ENCODE data around the gene DQX1. TPM values are rescaled to one million over a fixed set of nuclear protein-coding genes. Genes with fewer than 3 reads are reported as not detected.
A peak's percentile ranks its signal among the peaks of the same experiment; 100 is the strongest.

Gene DQX1
- total RNA-seq, 4 donors from 2014 or later, result 3.8 to 13.3 (median 5.7) TPM

GRCh38 chr2:74482801-74483674, 43.0 kb downstream of the DQX1 start, which contains the start of the genes CCDC142 and TTC31:
TSS of gene CCDC142 (minus strand) at chr2:74482998. CDS start at chr2:74482837, 161 bp downstream.
TSS of gene TTC31 (plus strand) at chr2:74483081. CDS start at chr2:74483096, 15 bp downstream.
- WGBS, 2 donors, result 0% methylated on average over 7 to 20 of the region's 50 CpGs
- H3K27ac ChIP-seq, result peak within 1 kb of the TSS; percentile 88 to 97 (median 90)
- DNase-seq, result peak; percentile 86
- H3K4me1 ChIP-seq, result peaks cover 21 to 48% (median 24%) of the 10 kb centered on the region in 3 donors
- intact Hi-C loops (cut with DNase I), result loop anchor here (5.0 to 10.0 kb wide), 2 partner anchors 44 to 102 kb away; partner anchors contain the start of genes AUP1, DQX1 and HTRA2
- no peaks in the 10 kb centered on the region for H3K9me3 ChIP-seq
- no peaks in the 10 kb centered on the region for H3K27me3 ChIP-seq
- peaks cover 0 to 63% (median 3%) of the 10 kb centered on the region in 3 donors for H3K36me3 ChIP-seq
- peak within 1 kb of the TSS; percentile 68 to 96 (median 84) for H3K4me3 ChIP-seq
- TF ChIP-seq CTCF (IDR thresholded peaks at IDR 0.05) (peak; percentile 83 to 92 (median 87)), POLR2A (IDR thresholded peaks at IDR 0.05) (peak in 1 of 4 donors; percentile 45)

DNA sequence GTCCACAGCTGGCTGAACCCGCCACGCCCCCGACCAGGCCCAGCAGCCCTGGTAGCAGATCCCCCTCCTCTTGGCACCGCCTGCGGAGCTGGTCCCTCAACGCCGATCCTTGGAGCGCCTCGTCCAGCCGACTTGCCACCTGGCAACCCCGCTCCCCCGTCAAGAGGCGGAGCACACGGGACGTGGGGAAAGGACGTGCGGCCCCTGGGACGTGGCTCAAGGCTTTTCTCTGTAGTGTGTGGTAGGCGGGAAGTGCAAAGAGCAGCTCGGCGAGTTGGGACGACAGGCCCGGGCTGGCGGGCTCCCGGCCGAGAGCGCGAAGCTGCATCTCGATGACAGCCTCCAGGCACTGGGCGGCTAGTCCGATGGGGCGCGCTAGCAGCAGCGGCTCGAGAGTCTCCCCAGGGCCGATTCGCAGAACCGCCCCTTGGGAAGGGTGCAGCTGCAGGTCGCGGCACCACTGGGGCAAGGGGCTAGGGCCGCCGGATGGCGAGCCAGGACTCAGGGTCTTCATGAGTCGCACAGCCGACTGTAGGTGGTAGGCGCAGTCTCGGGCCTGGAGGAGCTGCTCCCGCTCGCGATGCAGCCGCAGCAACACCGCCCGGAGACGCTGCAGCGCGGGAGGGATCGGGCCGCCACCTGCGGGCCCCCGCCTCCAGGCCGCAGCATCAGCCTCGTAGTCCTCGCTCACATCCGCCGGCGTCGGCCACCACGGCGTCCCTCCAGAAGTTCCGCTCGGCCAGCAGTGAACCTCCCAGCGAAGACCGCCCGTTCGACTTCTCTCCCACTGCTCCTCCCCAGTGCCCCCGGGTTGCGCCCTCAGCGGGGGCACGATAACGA, 43.9 kb downstream of the DQX1 start:
- H3K4me3 ChIP-seq, result peak overlapping the region; percentile 68 to 96 (median 84)
- intact Hi-C loops (cut with DNase I), result loop anchor here (5.0 to 10.0 kb wide), 2 partner anchors 45 to 103 kb away; partner anchors contain the start of genes AUP1, DQX1 and HTRA2
- H3K27me3 ChIP-seq, result no peaks in the 10 kb centered on the region
- H3K4me1 ChIP-seq, result peaks cover 21 to 48% (median 24%) of the 10 kb centered on the region in 3 donors
- peak overlapping the region; percentile 88 to 97 (median 90) for H3K27ac ChIP-seq
- no peaks in the 10 kb centered on the region for H3K9me3 ChIP-seq
- DNase-seq, result no peak
- WGBS, 2 donors, result 4% methylated on average over 31 of the region's 80 CpGs; no CpG with 5 or more reads in 1 of the 2 donors
- no peak for TF ChIP-seq POLR2A (IDR thresholded peaks at IDR 0.05)
- no peak for TF ChIP-seq CTCF (IDR thresholded peaks at IDR 0.05)
- peaks cover 0 to 62% (median 3%) of the 10 kb centered on the region in 3 donors for H3K36me3 ChIP-seq

- H3K27ac ChIP-seq, result peak overlapping the region in 3 of 4 donors; percentile 88 to 97 (median 93)
- no peak for DNase-seq
- peaks cover 21 to 48% (median 24%) of the 10 kb centered on the region in 3 donors for H3K4me1 ChIP-seq
- WGBS, 2 donors, result 83% methylated on average over 1 of the region's 3 CpGs; no CpG with 5 or more reads in 1 of the 2 donors
- H3K4me3 ChIP-seq, result peak overlapping the region; percentile 68 to 96 (median 84)
- TF ChIP-seq POLR2A (IDR thresholded peaks at IDR 0.05), result no peak
- TF ChIP-seq CTCF (IDR thresholded peaks at IDR 0.05), result no peak
- intact Hi-C loops (cut with DNase I), result loop anchor here (5.0 to 10.0 kb wide), 2 partner anchors 46 to 103 kb away; partner anchors contain the start of genes AUP1, DQX1 and HTRA2
- H3K27me3 ChIP-seq, result no peaks in the 10 kb centered on the region
- no peaks in the 10 kb centered on the region for H3K9me3 ChIP-seq
- peaks cover 0 to 58% (median 3%) of the 10 kb centered on the region in 3 donors for H3K36me3 ChIP-seq
Measured at GRCh38 chr2:74481431-74481830, 44.6 kb downstream of the DQX1 start.

GRCh38 chr2:74474899-74475298, 51.1 kb downstream of the DQX1 start:
- intact Hi-C loops (cut with DNase I), result no loop called here
- Histone ChIP-seq H3K36me3 (peaks cover 10 to 54% (median 11%) of the 10 kb centered on the region in 3 donors), H3K27me3 (no peaks in the 10 kb centered on the region), H3K27ac (no peak overlapping the region), H3K4me3 (no peak overlapping the region), H3K9me3 (no peaks in the 10 kb centered on the region), H3K4me1 (peaks cover 6 to 36% (median 19%) of the 10 kb centered on the region in 3 donors)
- no peak for DNase-seq
- TF ChIP-seq CTCF (IDR thresholded peaks at IDR 0.05), result peak in 2 of 6 experiments; percentile 5 to 13
- TF ChIP-seq POLR2A (IDR thresholded peaks at IDR 0.05), result no peak
- WGBS, 2 donors, result 92 to 98% methylated on average over 2 to 3 of the region's 5 CpGs
